Measurements from ENCODE around the gene ZIC5.

Gene ZIC5

GRCh38 chr13:99971576-99972189 lies at the start of gene ZIC5:
Gene ZIC5 (minus strand): TSS chr13:99971767. CDS start chr13:99971603, 164 bp downstream.
- no peak for DNase-seq (ENCODE audit: low read depth)

- no peak for DNase-seq (ENCODE audit: low read depth)
Measured at GRCh38 chr13:100019780-100020356, 48.3 kb upstream of the ZIC5 start.

GRCh38 chr13:100014621-100015020 lies 43.1 kb upstream of the ZIC5 start:
- DNase-seq (ENCODE audit: low read depth), result no peak

GRCh38 chr13:99998261-99998660 lies 26.7 kb upstream of the ZIC5 start:
- DNase-seq (ENCODE audit: low read depth), result no peak

- DNase-seq (ENCODE audit: low read depth), result no peak
Measured at GRCh38 chr13:99997702-99998214, 26.2 kb upstream of the ZIC5 start.

GRCh38 chr13:99996381-99996973 lies 24.9 kb upstream of the ZIC5 start:
- no peak for DNase-seq (ENCODE audit: low read depth)

GRCh38 chr13:99995589-99996380 lies 24.2 kb upstream of the ZIC5 start:
- DNase-seq (ENCODE audit: low read depth), result no peak

GRCh38 chr13:99995104-99995588 lies 23.6 kb upstream of the ZIC5 start:
- no peak for DNase-seq (ENCODE audit: low read depth)

GRCh38 chr13:99994638-99995020 lies 23.1 kb upstream of the ZIC5 start:
- DNase-seq (ENCODE audit: low read depth), result no peak

GRCh38 chr13:99993660-99994637 lies 22.4 kb upstream of the ZIC5 start:
- DNase-seq (ENCODE audit: low read depth), result no peak

- no peak for DNase-seq (ENCODE audit: low read depth)
Measured at GRCh38 chr13:99992949-99993351, 21.4 kb upstream of the ZIC5 start.

GRCh38 chr13:99991828-99992775 lies 20.5 kb upstream of the ZIC5 start:
- DNase-seq (ENCODE audit: low read depth), result no peak

- no peak for DNase-seq (ENCODE audit: low read depth)
Measured at GRCh38 chr13:99991013-99991827, 19.7 kb upstream of the ZIC5 start.

- DNase-seq (ENCODE audit: low read depth), result no peak
Measured at GRCh38 chr13:99990126-99990977, 18.8 kb upstream of the ZIC5 start.

- DNase-seq (ENCODE audit: low read depth), result no peak
Measured at GRCh38 chr13:99989276-99990125, 17.9 kb upstream of the ZIC5 start.

GRCh38 chr13:99988529-99989275 lies 17.1 kb upstream of the ZIC5 start:
- DNase-seq (ENCODE audit: low read depth), result no peak
